Endothelial cell of coronary artery (primary cell): Measurements from ENCODE around the gene ENTREP1. TPM values are rescaled to one million over a fixed set of nuclear protein-coding genes. Genes with fewer than 3 reads are reported as not detected.

Experiments used
- total RNA-seq: library from RNA; depleted of rRNA; stranded (reverse); fragments of >200 nt; gene quantifications from 2 replicates; pipeline ENCODE4 v1.2.3, GENCODE V29; 2014

The ENTREP1 gene
- total RNA-seq = 1.3 and 1.5 TPM in 2 replicates

GRCh38 chr9:69324549-69325401 is at the start of gene ENTREP1:
TSS of gene ENTREP1 (plus strand) at chr9:69325215. CDS start at chr9:69325310, 95 bp downstream.

Other genes with a start within 250 kb of the ENTREP1 start
- 147 and 187 TPM in 2 replicates for gene TJP2, start 150.9 kb upstream of the ENTREP1 start, total RNA-seq